ELR (cell line): Measurements from ENCODE around the gene AFF1.
"Not testable (repeated sequence)": the region's sequence is repeated elsewhere in the genome, so short reads cannot be mapped to it uniquely, and the experiment has no call there.

Source experiments
- DNase-seq: peaks from one replicate; pipeline ENCODE4 v3.0.0-alpha.2; 2015; ENCODE audit warnings: low read depth

Gene AFF1

DNA sequence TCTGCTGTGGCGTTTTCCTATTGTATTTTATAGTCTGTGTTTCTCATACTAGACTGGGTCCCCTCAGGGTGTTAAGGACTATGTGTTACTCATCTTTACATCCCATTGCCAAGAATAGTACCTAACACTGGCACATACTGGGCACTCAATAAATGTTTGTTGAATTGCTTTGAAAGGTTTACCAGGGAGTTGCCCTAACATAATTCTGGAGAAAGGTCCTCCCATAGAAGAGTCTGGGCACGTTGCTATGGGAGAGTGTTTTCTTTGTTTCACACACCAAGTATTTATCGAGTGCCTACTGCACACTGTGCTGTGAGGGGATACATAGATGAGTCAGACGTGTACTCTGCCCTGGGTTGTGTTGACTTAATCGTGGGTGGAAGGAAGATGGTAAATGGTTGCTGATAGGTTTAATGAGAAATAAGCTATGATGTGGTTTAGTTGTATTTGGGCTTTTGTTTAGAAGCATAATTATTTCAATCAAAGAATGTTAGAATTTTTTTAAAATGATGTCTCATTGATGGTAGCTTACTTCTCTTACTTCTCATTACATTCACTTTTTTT lies 42.9 kb downstream of the AFF1 start:
- peak; percentile 65 for DNase-seq

DNA sequence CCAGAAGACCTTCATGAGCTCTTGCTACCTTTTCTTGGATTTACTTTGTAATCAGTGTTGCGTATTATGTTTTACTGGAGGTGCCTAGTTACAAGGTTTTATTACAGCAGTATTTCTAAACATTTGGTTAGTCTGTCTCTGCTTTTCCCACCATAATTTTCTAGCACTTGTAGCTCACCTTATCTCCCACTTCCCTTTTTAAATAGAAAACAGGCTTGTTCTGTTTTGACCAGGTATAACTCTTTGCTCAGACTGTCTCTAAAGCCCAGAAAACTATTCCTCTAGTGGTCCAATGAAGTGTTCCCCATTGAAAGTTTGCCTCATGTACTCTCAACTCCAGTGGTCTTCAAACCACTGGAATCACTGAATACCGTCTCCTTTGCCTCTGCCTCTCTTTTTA lies 43.9 kb downstream of the AFF1 start:
- DNase-seq, result no peak

DNA sequence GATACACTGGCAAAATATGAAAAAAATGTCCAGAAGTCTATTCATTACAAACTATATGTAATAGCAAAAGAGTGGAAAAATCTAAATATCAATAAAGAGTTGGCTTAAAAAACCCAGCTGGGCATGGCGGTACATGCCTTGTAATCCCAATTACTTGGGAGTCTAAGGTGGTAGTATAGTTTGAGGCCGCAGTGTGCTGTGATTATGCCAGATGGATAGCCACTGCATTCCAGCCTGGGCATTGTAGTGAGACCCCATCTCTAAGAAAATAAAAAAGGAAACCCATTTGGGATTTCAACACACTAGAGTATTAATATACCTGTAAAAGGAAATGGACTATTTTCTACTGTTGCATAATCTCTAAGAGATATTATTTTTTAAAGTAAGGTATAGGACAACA lies 45.4 kb downstream of the AFF1 start:
- DNase-seq, result no peak

DNA sequence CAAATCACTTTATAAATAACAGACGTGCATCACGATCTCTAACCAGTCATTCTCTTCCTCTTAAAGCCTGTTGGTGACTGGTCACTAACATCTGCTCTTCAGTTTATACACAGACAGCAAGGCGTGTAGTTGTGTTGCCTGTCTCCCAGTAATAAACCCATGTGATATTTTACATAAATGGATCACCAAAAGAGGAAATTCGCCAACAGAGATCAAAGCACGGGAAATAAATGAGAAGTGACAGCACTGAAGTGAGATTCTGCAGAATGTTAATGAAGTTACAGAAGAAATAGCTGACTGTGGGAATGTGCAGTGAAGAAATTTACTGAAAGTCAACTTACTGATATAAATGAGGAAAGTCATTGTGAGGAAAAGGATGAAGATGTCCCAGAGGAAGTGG lies 47.0 kb downstream of the AFF1 start:
- DNase-seq, result no peak

DNA sequence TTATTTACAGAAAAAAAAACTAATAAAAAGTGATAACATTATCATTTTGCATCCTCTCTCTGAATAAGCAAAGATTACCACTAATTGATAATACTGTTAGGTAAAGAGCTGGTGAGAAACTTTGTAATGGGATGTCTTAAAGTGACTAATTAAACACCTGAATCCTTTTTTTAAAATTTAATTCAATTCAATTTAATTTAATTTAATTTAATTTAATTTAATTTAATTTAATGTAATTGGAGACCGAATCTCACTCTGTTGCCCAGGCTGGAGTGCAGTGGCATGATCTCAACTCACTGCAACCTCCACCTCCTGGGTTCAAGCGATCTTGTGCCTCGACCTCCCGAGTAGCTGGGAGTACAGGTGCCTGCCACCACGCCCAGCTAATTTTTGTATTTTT lies 51.0 kb downstream of the AFF1 start:
- not testable (repeated sequence) for DNase-seq

DNA sequence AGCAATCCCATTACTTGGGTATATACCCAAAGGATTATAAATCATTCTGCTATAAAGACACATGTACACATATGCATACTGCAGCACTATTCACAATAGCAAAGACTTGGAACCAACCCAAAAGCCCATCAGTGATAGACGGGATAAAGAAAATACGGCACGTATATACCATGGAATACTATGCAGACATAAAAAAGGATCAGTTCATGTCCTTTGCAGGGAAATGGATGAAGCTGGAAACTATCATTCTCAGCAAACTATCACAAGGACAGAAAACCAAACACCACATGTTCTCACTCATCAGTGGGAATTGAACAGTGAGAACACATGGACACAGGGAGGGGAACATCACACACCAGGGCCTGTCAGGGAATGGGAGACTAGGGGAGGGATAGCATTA lies 54.8 kb downstream of the AFF1 start:
- DNase-seq, result not testable (repeated sequence)

DNA sequence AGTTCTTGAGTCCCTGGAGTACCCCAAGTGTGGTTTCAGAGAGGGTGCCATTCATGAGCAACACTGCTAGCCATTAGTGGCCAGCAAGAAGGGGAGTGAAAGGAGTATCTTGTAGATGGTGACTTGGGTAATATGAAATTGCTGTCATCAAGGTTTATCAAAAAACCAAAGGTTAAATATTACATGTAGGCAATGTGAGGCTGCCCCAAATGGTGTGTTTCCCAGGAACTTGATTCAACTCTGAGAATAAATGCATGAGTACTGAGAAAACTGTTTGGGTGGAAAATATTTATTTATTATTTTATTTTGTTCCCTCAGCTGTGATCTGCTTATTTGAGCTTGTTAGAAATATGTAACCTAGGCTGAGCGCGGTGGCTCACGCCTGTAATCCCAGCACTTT lies 55.7 kb downstream of the AFF1 start:
- no peak for DNase-seq

DNA sequence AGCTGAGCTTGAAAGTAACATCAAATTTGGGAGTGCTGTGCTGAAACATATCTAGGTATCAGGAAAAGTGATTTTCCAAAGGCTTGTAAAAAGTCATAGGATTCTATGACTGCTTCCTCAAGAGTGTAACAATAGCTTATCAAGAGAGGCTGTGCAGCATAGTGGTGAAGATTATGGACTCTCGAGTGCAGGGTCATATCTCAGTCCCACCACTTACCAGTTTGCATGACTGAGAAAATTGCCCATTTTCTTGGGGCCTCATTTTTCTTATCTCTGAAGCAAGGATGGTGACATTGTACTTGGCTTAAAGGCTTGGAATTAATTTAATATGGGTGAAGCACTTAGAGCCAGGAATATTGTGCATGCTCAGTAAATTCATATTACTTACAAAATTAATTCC lies 57.2 kb downstream of the AFF1 start:
- no peak for DNase-seq

DNA sequence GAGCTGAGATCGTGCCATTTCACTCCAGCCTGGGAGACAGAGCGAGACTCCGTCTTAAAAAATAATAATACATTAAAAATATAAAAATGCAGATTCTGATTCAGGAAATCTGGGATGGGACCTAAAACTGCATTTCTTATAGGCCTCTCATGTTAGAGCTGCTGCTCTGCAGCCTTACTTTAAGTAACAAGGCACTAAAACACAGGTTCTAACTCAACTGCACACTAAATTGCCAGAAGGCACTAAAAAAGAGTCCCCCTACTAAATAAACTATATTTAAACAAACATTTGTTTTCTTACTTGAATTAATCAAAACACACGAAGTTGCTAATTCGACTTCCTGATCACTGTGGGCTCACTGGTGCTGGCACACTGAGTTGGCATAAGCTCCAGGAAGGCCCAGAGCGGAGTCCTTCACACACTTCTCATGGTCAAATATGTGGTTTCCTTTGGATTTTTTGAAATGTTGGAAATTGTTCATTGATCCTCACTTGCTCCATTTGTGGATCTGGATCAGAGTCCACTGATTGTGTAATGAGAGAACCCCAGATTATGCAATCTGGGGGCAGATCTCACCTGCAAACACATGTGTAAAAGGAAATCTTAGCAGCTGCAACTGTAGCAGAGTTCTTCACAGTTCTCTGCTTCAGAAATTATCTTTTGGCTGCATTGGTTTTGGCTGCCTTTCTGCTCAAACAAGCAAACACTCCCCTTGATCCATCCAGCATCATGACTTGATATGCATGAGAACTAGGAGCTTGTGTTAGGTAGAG lies 59.3 kb downstream of the AFF1 start:
- DNase-seq, result no peak

DNA sequence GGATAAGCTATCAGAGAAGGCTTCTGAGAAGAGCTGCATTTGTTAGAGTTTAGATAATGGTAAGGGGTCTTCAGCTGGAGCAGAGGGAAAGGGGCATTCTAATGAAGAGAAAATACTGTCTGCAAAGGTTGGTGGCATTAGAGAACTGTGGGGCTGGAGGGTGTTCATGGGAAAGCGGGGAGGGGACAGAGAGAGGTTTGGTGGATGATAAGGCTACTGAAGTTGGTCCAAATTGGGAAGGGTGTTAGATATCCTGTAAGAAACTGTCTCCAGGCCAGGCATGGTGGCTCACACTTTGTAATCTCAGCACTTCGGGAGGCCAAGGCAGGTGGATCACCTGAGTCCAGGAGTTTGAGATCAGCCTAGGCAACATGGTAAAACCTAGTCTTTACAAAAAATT lies 59.9 kb downstream of the AFF1 start:
- DNase-seq, result no peak

DNA sequence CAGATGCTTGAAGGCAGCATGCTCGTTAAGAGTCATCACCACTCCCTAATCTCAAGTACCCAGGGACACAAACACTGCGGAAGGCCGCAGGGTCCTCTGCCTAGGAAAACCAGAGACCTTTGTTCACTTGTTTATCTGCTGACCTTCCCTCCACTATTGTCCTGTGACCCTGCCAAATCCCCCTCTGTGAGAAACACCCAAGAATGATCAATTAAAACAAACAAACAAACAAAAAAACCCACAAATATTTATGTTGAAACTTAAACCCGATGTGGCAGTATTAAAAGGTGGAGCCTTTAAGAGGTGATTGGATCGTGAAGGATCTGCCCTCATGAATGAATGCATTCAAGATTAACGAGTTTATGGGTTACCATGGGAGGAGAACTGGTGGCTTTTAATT lies 61.7 kb downstream of the AFF1 start:
- DNase-seq, result not testable (repeated sequence)

DNA sequence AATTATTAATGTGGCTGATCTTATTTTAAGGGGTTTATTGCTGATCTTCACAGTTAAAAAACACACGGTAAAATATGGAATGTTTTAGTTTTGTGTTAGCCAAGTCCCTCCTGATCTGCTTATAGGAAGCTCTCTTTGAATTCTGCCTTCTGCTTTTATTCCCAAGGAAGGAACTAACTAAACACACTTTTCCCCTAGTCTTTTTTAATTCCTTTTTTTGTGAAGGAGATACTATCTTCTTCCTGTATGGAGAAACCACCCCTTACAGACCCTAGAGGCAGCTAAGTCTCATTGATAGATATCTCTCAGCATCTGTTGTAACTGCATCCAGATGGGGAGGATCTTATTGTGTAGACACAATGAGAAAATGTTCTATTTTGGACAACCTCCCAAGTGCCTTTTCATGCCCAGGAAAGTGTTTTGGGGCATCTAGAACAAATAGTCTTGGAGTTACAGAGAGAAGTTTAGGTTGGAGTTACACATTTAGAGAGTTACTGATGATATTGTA lies 64.4 kb downstream of the AFF1 start:
- no peak for DNase-seq

DNA sequence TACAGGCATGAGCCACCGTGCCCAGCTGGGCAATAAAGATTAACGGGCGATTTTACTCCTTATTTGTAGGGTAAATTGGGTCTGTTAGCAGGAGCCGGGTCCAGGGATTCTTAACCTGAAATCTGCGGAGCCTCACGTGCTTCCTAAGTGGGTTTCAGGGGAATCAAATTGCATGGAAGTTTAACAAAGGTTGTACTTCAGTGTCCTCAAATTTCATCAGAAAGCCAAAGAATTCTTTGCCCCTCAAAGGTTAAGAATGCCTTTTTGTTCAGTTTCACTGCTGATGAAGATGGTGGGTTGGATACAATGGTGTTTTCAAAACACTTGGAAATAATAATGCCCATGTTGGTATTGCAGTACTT lies 67.9 kb downstream of the AFF1 start:
- no peak for DNase-seq

DNA sequence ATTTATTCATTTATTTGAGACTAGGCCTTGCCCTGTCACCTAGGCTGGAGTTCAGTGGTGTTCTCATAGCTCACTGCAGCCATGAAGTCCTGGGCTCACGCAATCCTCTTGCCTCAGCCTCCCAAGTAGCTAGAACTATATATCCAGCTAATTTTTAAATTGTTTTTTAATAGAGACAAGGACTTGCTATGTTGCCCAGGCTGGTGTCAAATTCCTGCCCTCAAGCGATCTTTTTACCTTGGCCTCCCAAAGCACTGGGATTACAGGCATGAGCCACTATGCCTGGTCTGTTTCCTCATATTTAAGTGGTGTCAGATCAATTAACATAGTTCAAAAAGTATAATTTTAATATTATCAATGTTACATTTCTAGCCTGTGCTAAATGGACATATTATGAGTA lies 68.5 kb downstream of the AFF1 start:
- DNase-seq, result no peak

DNA sequence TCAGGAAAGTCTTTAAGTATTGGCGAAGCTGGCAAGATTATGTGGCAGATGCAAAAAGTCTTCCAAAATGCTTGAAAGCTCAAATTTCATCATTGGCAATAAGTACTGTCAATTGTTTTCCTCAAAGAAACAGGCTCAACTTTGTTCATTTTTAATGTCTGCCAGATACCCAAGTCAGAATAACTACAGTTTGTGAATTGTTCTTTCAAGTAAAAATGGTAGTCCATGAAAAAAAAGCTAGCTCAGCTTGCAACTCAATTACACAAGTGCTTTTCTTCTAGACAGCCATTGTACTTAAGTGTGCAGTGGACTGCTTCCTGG lies 70.5 kb downstream of the AFF1 start:
- DNase-seq, result peak; percentile 8

DNA sequence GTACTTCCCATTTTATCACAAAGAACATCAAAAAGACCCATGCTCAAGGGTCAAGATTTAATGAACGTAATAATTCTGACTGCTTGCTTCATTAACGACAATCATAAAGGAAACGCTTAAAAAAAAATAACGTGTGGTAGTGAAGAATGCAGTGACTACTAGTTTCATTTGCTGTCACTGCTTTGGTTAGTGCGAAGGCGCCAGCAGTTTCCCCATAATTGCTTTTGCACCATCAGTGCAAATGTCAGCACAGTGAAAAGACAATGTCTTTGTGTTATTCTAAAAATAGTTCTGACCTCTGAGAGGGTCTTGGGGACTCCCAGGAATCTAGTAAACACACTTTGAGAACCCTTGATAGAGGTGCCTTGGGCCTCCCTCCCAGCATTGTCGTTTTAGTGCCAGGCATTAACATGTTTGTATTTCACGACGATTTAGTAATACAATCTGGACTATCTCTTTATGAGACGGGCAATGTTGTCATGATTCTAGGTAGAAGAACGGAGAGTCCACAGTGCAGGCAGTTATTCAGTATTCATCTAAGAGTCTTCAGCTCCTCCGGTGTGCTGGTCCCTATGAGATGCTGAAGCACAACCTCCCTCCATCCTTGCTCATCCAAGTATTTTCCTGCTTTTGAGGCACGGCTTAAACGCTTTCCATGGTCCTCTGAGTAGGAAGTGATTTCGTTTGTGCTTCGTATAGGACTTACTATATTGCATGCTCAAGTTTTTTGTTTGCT lies 71.0 kb downstream of the AFF1 start:
- DNase-seq, result no peak

DNA sequence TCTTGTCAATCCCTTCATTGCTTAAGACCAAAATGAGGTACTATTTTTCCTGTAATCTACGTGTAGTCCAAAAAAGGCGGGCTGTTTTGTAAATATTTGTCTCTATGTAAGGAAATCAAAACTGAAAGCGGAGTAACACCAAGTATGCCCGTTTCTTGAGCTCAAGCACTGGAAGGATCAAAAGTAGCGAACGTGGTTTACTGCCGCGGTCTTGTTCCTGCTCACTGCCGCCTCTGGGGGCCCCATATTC lies 71.5 kb downstream of the AFF1 start:
- DNase-seq, result no peak

DNA sequence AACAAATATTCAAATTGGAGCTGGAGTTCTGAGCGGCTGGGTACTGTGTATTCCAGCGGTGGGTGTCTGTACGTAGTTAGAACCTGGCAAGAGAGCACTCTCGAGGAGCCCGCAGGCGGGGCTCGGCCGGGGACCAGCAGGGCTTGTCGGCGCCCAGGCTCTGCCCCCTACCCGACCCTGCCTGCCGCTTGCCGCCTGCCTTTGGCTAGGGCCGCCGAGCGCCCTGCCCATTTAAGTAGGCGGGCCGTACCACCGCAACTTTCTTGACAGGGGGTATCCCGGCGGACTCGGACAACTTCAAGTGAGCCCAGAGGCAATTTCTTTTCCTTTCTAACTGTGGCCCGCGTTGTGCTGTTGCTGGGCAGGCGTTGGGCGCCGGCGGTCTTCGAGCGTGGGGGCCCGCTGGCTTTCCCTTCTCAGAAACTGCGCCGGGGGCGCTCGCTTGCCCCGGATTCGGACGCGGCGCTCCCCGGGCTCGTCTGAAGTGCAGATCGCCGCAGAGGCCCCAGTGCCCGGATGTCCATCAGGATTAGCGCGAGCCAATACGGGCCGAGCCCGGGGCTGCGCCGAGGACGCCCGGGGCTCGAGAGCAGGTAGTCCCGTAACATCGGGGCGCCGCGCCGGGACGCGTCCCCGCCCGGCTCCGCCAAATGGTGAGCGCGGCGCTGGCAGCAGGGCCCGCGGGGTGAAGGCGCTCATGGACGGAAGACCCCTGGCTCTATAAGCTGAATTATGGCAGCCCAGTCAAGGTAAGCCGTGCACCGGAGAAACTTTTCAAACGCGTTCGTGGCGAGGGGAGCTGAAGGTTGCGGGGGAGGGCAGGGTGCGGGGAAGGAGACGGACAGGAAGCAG lies 72.1 kb downstream of the AFF1 start:
- DNase-seq, result peak; percentile 93

DNA sequence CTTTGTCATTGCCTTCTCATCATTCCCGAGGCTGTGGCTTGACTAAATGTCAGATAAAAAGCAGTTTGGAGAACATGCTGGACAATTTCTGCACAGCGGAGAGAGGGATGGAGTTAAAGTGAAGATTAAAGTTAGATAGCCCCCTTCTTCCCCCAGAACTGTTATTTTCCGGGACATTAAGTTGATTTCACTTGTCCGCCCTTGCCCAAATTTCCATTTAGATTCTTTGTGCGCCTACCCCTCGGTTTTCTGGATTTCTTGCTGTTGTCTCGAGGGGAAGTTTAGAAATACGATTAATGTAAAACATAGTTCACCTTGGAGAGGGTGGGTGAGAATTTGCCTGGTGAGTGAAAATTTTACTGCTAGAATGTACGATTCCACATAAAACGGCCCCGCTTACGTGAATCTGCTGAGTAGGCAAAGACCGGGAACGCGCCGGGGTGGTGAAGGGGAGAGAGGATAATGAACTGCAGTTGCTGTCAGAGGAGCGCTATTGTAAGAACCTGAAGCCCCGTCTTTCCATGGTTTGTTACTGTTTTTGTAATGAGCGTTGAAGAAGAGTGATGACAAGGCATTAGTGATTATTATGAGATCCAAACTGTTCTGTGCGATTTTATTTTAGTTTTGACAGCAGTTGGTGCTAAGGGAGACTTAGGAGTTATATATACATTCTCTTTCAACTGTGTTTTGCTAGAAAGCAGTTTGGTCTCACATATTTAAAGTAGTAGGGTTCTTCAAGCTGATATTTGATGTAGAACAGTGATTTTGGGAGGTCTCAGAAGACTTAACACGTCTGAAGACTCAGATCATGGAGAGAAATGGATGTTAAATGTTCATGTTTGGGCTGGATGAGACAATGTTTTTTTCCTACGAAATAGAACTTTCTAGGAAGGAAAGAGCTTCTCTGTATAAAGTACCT lies 73.0 kb downstream of the AFF1 start:
- DNase-seq, result peak; percentile 65

DNA sequence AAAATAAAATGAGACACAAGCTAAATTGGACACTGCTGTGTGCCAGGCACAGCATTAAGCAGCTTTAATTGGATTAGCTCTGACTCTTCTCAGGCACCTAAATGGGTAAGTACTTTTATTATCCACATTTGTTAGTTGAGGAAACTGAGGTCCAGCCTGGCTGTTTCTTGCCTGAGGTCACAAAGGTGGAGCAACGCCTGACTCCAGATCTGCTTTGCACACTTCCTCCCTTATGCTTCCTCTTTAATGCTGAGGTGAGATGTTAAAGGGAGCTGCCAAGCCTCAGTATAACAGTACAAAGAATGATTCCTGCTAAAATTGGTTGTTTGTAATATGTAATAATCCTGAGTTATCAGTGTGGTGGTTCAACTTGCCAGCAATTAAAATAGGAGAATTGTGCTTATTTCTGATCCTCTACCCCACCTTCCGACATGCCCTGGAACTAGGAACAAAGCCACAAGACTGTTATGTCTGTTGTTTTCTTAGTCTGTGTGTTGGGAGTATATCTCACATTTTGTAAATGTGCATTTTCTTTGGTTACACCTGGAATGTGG lies 74.4 kb downstream of the AFF1 start:
- DNase-seq, result no peak

DNA sequence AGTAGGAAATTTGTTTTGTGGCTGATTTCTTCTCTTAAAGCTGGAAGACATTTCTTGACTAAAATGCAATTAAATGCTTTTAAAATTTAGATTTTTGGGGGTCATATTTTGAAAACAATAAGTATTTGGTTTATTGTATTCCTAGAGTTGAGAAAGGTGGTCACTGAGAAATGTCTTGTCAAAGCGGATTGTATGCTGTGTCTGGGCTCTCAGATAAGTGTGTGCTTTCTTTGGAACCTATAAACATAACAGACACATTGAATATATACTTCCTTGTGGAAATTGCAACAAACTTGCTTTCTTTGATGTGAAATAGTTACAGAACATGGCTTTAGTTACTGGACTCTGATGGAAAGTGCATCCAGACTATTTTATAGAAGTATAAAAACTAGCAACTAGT lies 75.4 kb downstream of the AFF1 start:
- no peak for DNase-seq
